Measurements from ENCODE around the gene DNA2. TPM values are rescaled to one million over a fixed set of nuclear protein-coding genes. Genes with fewer than 3 reads are reported as not detected.

DNA2 gene
- total RNA-seq, 1 donor from 2014 or later = 5.2 TPM

DNA sequence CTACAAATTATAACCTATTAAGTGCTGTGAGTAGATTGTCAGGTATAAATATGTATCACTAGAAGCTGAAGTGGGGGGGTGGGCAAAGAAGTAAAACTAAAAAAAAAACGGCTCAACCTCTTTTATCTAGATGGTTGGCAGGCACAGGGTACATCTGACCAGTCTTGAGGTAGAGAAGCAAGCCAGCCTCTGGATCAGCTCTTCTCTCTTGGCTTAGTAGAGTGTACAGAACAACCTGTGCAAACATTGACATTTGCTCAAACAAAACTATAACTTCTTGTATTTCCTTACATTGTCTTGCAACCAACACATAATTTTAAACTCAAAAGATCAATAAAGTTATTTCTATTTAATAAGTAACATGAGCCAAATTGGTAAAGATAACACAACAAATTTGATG lies 25.6 kb downstream of the DNA2 start:
- no peak for DNase-seq (ENCODE audit: low read depth)

DNA sequence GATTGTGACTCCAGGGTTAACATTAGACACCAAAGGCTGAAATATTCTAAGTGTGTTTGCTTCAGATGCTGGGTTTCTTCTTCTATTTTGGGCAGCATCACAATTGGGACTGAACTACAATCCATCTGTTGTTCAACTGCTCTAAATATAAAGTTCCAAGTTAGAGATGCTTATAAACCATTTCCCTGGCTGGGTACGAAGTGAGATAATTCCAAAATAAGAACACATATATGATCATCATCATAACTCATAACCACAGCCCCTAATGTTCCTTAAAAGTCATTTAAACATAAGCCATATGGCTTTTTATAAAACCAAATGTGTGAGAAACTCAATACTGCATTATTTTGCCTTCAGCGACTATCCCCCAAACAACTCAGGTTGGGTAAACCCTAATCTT lies 28.8 kb downstream of the DNA2 start:
- peak; percentile 19 for DNase-seq (ENCODE audit: low read depth)

DNA sequence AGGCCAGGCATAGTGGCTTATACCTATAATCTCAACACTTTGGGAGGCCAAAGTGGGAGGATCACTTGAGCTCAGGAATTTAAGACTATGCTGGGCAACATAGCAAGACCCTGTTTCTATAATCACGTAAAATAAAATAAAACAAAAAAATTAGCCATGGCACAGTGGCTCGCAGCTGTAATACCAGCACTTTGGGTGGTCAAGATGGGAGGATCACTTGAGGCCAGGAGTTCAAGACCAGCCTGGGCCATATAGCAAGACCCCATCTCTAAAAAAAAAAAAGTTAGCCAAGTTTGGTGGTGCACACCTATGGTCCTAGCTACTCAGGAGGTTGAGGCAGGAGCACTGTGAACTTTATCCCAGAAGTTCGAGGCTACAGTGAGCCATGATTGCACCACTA lies 30.9 kb downstream of the DNA2 start:
- no peak for DNase-seq (ENCODE audit: low read depth)

DNA sequence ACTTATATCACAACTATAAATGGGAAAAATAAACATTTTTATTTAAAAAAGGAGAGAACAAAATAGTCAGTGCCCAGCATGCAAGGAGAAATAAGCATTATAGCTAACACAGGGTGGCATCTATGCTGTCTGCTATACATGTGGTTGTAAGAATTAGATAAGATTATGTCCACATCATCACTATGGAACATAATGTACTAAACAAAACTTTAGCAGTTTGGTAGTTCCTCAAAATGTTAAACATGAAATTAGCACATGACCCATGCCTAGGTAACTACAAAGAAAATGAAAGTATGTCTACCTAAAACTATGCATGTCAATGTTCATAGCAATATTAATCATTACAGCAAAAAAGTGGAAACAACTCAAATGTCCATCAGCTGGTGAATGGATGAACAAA lies 36.0 kb downstream of the DNA2 start:
- DNase-seq (ENCODE audit: low read depth) = no peak

DNA sequence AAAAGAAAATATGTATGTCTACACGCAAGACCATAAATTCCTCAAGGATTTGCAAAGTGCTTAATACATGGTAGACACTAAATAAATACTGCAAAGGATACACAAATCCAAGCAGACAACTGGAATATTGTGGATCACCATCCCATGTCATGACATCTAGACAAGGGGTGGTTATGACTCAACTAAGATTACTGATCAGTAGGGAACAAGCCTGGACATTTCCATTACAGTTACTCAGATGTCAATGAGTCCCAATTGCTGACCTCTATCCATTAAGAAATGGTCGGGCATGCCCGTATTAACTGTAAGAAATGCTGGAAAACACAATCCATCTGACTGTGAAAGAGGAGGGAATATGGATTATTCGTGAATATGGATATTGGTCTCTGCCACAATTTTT lies 37.1 kb downstream of the DNA2 start:
- no peak for DNase-seq (ENCODE audit: low read depth)

DNA sequence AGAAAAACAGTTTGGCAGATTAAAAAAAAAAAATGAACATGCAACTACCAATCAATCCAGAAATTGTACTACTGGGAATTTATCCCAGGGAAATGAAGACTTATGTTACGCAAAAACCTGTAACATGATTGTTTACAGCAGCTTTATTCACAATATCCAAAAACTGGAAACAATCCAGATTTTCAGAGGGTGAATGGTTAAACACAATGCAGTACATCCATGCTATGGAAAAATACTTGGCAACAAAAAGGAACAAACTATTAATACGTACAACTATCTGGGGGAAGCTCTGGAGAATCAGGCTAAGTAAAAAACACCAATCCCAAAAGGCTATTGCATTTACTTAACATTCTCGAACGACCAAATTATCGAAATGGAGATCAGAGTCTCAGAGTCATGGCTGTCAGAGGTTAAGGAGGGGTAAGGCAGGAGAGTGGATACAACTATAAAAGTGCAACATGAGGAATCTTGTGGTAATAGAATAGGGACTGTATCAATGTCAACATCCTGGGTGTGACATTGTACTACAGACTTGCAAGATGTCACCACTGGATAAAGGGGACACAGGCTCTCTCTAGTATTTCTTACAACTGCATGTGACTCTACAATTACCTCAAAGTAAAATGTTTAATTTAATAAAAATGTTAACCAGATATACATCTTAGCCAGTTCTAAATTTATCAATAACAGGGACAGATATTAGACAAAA lies 43.2 kb downstream of the DNA2 start:
- DNase-seq (ENCODE audit: low read depth) = no peak

DNA sequence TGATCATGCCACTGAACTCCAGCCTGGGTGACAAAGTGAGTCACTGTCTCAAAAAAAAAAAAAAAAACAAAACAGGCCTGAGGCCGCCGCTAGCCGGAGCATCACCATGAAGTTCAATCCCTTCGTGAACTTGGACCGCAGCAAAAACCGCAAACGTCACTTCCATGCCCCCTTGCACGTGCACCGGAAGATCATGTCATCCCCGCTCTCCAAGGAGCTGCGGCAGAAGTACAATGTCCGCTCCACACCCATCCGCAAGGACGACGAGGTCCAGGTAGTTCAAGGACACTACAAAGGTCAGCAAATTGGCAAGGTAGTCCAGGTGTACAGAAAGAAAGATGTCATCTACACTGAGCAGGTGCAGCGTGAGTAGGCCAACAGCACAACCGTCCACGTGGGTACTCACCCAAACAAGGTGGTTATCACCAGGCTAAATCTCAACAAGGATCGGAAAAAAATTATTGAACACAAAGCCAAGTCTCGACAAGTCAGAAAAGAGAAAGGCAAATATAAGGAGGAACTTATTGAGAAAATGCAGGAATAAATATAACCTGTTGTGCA lies 47.2 kb downstream of the DNA2 start:
- no peak for DNase-seq (ENCODE audit: low read depth)

DNA sequence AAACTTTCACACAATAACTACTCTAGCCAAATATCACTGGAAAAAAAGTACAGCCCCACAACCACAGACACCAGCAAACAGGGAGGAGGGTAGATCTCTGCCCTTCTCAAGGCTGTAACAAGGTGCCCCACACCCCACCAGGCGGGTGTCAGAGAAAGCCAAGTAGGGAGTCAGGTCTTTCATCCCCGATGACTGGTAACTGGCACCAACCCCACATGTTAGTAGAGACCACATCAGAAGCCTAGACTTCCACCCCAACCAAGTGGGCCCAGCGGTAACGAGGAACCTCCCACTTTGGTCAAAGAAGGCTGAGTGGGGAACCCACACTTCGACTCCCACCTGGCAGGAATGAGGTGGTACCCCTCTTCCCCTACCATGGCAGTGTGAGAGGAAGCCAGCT lies 48.3 kb downstream of the DNA2 start:
- DNase-seq (ENCODE audit: low read depth) = no peak

DNA sequence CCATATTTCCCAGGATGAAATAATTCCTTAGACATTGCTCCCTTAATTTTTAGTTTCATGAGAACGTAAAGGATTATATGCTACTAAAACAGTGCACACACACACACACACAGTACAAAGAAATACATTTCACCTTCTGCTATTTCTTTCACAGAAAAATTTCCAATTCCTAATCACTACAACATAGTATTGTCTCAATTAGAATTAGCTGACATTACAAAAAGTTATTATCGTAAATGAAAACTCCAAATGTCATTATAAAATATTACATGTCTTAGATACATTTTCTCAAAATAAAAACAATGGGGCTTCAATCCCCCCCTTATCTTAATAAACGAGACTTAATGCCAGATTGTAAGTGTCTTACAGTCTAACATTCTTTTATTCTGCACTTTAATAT lies 52.4 kb downstream of the DNA2 start:
- no peak for DNase-seq (ENCODE audit: low read depth)

DNA sequence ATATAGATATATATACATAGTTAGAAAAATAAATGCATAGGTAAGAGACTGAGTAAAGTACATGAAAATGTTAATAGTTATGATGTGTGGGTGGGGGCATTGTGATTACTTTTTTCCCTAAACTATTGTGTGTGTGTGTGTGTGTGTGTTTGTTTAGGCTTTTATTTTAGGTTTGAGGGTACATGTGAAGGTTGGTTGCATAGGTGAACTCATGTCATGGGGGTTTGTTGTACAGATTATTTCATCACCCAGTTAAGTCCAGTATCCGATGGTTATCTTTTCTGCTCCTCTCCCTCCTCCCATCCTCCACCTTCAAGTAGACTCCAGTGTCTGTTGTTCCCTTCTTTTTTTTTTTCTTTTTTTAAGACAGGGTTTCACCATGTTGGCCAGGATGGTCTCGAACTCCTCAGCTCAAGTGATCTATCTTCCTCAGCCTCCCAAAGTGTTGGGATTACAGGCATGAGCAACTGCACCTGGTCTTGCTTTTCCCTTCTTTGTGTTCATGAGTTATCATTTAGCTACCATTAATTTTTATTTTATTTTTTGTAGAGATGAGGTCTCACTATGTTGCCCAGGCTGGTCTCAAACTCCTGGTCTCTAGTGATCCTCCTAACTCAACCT lies 62.8 kb downstream of the DNA2 start:
- DNase-seq (ENCODE audit: low read depth) = no peak

DNA sequence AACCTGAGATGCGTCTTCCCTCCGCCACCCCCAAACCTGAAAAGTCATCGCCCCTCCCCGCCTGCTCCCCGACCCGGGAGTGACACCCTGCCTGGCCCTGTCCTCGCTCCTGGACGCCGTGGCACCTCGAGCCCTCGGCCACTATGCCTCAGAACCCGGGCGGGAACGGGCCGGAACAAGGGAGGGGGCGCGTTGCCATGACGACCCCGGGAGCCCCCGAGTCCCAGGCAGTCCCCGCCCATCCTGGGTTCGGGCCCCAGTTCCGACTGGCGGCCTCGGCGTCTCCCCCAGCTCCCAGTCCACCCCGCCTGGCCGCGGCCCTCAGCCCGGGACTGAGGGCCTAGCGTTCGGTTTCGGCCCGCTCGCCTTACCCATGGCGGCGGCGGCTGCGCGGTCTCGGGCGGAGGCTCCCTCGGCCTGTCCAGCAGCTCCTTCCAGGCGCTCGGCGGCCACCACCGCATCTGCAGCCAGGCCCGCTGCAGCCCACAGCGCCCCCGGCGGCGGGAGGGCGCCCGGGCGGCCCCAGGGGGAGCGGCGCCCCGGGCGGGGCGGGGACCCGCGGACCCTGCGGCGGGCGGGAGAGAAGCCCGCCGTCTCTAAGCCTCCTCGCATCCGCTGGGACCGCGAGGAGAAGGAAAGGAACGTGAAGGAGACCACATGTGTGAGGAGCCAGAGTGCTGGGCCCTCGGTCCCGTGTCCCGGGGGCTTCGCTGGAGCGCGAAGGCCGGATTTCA lies 64.8 kb downstream of the DNA2 start, which contains the start of gene RUFY2:
Gene RUFY2, minus strand, starts transcription at position 463 of the 734 bp plus-strand sequence. Its CDS starts 88 bp downstream, at position 375.
- peak; percentile 82 for DNase-seq (ENCODE audit: low read depth)

DNA sequence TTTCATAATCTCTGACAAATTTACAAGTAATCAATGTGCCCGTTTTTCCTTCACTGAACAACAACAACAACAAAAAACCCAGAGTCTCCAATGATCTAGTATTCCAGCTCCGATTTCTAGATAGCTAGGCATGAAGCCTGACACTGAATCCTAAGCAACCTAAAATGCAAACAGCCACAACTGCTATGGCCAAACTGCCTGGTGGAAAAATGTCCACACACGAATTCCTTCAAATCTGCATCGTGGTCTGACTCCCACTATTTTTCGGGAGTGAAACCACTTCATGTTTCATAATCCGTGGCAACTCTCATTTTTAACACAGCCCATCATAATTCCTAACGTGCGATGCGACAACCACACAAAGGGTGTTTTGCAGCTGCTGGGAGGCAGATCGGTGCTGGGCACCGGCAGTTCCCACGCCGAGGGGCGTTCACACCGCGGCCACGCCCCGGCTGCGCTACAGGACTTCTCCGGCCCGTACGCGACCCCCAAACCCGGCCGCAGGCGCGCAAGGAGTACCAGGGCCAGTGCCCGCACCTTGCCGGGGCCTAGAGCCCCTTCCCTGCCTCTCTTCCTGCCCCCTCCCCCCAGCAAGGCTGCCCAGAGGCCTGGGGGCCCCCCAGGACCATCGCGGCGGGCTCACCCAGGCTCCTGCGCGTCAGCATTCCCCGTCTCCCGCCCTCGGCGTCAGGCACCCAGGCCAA lies 65.5 kb downstream of the DNA2 start:
- peak; percentile 85 for DNase-seq (ENCODE audit: low read depth)

DNA sequence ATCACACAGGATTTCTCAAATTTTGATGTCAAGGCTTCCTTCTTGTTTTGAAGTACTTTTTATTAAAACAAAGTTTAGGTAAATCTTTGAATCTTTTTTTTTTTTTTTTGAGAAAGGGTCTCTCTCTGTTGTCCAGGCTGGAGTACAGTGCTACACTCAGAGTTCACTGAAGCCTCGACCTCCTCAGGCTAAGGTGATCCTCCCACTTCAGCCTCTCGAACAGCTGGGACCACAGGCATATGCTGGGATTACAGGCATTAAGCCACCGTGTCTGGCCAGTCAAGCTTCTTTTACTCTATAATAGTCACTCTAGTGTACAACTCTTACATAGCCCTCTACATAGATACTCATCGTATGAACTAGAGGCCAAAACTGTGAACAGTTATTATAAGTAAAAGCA lies 68.1 kb downstream of the DNA2 start:
- peak; percentile 10 for DNase-seq (ENCODE audit: low read depth)

DNA sequence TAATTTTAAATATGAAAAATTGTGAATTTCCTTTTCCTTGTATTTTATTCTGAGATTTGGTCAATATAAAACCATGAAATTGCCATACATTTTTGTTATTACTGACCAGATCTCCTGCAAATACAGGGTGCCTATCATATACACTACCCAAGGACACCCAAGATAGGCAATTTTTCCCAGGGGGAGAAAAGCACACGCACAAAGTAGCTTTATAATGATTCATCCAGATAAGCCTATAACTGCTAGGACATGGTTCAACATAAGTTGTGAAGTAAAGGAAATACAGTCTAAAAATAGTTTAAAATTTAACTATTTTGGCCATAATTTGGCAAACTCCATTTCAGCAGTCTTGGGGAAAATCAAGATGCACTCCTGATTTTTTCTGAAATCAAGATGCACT lies 69.5 kb downstream of the DNA2 start:
- no peak for DNase-seq (ENCODE audit: low read depth)

DNA sequence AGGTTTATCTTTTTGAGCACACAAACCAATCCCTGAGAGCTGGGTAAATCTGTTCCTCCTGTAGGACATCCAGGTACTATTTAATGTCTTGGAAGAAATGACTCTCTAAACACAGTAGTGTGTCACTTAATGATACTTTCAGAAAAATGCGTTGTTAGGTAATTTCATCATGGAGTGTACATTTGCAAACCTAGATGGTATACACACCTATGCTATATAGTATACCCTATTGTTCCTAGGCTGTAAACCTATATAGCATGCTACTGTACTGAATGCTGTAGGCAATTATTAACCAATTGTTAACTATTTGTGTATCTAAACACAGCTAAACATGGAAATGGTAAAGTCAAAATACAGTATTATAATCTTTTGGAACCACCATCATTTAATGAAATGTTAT lies 74.8 kb downstream of the DNA2 start:
- DNase-seq (ENCODE audit: low read depth) = no peak

DNA sequence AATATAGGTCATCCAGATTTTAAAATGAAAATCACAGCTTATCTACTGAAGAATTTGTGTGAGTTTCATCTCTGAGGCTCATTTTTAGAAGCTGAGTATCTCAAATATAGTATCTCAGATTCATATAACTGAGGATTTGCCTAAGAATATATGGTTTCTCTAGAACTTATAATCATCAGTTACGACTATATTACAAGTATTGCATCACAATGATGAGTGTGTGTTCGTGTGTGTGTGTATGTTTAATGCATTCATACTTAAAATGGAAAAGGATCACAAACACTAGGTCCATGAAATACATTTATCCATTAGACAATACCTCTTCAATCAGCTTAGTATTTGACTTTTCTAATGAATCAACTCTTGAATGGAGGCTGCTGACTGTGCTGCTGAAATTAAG lies 86.0 kb downstream of the DNA2 start:
- DNase-seq (ENCODE audit: low read depth) = no peak

DNA sequence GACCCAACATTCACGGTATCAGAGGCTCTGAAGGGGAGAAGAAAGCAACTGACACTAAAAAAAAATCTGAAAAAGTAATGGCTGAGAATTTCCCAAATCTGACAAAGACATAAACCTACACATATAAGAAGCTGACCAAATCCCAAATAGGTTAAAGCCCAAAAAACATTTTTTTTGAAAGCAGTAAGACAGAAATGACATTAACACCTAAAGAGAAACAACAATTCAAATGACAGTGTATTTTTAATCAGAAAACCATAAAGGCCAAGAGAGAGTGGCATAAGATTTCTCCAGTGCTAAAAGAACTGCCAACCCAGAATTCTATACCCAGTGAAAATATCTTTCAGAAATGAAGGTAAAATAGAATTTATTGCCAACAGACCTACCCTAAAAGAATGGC lies 100.2 kb downstream of the DNA2 start:
- DNase-seq (ENCODE audit: low read depth) = no peak

DNA sequence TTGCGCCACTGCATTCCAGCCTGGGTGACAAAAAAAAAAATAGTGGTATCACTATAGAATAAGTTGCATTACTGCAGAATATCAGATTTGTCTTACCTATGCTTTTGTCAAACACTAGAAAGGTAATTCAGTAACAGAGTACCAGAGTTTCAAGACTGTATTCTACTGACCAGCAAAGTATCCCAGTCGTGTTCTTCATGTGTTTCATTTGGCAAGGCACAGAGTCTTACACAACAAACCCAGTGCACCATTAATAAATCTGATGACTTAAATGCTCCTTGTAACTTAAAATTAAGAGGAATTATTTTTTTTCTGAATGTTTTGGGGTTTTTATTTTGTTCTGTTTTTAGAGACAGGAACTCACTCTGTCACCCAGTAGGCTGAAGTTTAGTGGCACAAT lies 104.7 kb downstream of the DNA2 start:
- no peak for DNase-seq (ENCODE audit: low read depth)

DNA sequence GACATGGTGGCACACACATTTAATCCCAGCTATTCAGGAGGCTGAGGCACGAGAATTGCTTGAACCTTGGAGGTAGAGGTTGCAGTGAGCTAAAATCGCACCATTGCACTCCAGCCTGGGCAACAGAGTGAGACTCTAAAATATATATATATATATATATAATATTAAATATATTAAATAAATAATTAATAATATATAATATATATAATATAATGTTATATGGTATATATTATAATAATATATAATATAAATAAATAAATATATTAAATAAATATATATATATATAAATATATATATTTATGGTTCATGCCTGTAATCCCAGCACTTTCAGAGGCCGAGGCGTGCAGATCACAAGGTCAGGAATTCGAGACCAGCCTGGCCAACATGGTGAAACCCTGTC lies 105.2 kb downstream of the DNA2 start:
- DNase-seq (ENCODE audit: low read depth) = no peak

DNA sequence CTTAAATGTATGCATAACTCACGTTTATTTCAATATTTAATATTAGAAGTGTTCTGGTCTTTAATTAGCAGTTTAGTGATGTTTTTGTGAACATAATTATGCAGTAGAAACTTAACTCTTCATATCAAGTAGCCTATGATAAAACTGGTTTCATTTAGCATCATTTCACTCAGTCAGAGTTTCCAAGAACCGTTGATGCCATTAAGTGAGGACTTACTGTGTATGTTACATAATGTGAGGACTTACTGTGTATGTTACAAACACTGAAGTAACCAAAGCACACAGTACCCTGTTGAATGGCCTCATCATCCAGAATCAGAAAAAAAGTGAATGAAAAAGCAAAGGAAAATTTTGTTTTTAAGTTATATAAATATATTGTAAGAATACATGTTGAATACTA lies 106.2 kb downstream of the DNA2 start:
- DNase-seq (ENCODE audit: low read depth) = no peak

DNA sequence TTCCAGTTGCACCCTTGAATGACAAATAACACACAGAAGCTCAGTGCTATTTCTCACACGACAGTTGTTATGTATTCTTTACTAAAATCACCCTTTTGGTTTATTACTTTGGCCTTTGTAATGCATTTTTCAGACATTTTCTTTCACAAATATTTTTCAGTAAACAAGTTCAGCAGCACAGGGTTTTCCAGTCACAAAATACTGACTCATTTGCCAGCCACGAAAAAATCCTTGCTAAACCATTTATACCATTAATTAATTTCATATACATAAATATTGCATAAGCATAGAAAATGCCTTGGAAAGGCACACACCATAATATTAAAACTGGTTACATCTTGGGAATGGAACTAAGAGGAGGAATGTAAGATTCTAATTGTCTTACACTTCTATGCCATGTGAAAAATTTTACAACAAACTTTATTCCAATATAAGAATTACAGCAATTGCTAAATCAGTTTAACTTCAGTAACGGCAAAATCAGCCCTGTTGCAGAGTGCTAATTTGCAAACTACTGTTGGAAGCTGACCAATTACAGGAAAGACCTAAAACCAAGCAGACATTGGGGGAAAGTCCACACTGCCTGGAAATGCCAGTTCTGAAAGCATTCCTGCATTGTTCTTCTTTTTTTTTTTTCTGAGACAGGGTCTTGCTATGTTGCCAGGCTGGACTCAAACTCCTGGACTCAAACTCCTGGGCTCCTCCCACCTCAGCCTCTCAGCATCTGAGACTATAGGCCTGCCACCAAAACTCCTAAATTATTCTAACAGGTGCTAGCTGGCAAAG lies 107.5 kb downstream of the DNA2 start:
- no peak for DNase-seq (ENCODE audit: low read depth)
